ENCODE results near the gene EHMT1.

DNA sequence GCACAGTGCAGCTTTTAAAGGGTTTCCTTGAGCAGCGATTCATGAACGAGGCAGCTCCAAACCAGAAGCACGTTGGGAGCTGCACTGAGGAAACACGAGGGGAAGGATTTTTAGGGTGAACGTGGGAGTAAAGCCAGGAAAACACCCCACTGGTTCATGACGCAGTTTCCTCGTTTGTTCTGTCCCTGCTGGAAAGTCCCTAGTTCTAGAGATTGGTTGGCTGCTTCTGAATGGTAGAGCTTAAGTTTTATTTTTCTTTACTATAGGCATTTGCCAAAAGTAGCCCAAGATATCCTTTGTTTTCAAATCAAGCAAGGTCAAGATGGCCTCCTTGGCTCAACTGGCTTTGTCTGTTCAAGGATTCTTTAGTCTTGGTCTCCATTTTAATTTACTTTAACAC, 142.2 kb downstream of the EHMT1 start:
- TF ChIP-seq, protein P1, sequence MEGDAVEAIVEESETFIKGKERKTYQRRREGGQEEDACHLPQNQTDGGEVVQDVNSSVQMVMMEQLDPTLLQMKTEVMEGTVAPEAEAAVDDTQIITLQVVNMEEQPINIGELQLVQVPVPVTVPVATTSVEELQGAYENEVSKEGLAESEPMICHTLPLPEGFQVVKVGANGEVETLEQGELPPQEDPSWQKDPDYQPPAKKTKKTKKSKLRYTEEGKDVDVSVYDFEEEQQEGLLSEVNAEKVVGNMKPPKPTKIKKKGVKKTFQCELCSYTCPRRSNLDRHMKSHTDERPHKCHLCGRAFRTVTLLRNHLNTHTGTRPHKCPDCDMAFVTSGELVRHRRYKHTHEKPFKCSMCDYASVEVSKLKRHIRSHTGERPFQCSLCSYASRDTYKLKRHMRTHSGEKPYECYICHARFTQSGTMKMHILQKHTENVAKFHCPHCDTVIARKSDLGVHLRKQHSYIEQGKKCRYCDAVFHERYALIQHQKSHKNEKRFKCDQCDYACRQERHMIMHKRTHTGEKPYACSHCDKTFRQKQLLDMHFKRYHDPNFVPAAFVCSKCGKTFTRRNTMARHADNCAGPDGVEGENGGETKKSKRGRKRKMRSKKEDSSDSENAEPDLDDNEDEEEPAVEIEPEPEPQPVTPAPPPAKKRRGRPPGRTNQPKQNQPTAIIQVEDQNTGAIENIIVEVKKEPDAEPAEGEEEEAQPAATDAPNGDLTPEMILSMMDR (conservative IDR thresholded peaks at IDR 0.05; ENCODE audit: low read depth in 2 of 2), result no peak
- TF ChIP-seq, protein P2, sequence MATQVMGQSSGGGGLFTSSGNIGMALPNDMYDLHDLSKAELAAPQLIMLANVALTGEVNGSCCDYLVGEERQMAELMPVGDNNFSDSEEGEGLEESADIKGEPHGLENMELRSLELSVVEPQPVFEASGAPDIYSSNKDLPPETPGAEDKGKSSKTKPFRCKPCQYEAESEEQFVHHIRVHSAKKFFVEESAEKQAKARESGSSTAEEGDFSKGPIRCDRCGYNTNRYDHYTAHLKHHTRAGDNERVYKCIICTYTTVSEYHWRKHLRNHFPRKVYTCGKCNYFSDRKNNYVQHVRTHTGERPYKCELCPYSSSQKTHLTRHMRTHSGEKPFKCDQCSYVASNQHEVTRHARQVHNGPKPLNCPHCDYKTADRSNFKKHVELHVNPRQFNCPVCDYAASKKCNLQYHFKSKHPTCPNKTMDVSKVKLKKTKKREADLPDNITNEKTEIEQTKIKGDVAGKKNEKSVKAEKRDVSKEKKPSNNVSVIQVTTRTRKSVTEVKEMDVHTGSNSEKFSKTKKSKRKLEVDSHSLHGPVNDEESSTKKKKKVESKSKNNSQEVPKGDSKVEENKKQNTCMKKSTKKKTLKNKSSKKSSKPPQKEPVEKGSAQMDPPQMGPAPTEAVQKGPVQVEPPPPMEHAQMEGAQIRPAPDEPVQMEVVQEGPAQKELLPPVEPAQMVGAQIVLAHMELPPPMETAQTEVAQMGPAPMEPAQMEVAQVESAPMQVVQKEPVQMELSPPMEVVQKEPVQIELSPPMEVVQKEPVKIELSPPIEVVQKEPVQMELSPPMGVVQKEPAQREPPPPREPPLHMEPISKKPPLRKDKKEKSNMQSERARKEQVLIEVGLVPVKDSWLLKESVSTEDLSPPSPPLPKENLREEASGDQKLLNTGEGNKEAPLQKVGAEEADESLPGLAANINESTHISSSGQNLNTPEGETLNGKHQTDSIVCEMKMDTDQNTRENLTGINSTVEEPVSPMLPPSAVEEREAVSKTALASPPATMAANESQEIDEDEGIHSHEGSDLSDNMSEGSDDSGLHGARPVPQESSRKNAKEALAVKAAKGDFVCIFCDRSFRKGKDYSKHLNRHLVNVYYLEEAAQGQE (IDR thresholded peaks at IDR 0.05; ENCODE audit: unreplicated experiment), result no peak
- TF ChIP-seq POLR2AphosphoS5 (IDR thresholded peaks at IDR 0.05; ENCODE audit: low read depth), result no peak
- no peak for TF ChIP-seq CREB1 (CRISPR knock-in tag; IDR thresholded peaks at IDR 0.05; ENCODE audit: low read depth)
- TF ChIP-seq, protein P3, sequence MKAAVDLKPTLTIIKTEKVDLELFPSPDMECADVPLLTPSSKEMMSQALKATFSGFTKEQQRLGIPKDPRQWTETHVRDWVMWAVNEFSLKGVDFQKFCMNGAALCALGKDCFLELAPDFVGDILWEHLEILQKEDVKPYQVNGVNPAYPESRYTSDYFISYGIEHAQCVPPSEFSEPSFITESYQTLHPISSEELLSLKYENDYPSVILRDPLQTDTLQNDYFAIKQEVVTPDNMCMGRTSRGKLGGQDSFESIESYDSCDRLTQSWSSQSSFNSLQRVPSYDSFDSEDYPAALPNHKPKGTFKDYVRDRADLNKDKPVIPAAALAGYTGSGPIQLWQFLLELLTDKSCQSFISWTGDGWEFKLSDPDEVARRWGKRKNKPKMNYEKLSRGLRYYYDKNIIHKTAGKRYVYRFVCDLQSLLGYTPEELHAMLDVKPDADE (IDR thresholded peaks at IDR 0.05), result no peak
- no peak for TF ChIP-seq EZH2 (IDR thresholded peaks at IDR 0.05; ENCODE audit: low read depth, unreplicated experiment)
